GM12892 (cell line): ENCODE data around the gene BRMS1.

Source experiments
- POLR2A ChIP-seq: IDR thresholded peaks from 2 replicates; pipeline ENCODE4 v1.6.1; 2011; ENCODE audit warnings: low read depth, low read length, control low read depth
- POLR2AphosphoS5 ChIP-seq: IDR thresholded peaks from 2 replicates; pipeline ENCODE4 v1.6.1; 2011; ENCODE audit warnings: low read depth, low read length, control low read depth

DNA sequence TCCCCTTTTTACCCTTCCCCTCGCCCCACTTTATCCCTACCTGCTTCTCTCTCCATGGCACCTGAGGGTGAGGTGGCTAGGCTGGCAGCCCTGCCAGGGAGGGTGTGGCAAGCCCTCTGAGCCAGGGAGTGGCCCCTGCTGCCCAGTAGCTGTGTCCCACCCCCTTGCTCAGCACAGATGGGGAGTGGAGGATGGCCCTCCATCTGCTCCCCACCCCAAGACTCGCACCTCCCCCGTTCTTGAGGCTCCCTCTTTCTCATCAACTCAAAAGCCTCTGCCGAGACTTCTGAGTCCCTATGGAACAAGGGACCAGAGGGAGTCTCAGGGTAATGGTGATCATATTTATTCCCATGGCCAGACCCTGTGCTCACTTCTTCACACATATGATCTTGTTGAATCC, 51.6 kb downstream of the BRMS1 start:
- TF ChIP-seq POLR2A (no peak), POLR2AphosphoS5 (no peak)
